ENCODE data around the gene PSMG3.

GRCh38 chr7:1608318-1608717 lies 38.5 kb upstream of the PSMG3 start:
- TF ChIP-seq, protein P1, sequence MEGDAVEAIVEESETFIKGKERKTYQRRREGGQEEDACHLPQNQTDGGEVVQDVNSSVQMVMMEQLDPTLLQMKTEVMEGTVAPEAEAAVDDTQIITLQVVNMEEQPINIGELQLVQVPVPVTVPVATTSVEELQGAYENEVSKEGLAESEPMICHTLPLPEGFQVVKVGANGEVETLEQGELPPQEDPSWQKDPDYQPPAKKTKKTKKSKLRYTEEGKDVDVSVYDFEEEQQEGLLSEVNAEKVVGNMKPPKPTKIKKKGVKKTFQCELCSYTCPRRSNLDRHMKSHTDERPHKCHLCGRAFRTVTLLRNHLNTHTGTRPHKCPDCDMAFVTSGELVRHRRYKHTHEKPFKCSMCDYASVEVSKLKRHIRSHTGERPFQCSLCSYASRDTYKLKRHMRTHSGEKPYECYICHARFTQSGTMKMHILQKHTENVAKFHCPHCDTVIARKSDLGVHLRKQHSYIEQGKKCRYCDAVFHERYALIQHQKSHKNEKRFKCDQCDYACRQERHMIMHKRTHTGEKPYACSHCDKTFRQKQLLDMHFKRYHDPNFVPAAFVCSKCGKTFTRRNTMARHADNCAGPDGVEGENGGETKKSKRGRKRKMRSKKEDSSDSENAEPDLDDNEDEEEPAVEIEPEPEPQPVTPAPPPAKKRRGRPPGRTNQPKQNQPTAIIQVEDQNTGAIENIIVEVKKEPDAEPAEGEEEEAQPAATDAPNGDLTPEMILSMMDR (IDR thresholded peaks at IDR 0.05), result no peak
- TF ChIP-seq POLR2A (IDR thresholded peaks at IDR 0.05; ENCODE audit: low read depth) (no peak), POLR2AphosphoS5 (IDR thresholded peaks at IDR 0.05) (no peak), EP300 (IDR thresholded peaks at IDR 0.05) (no peak)

Measured in esophagus muscularis mucosa (tissue), 4 donors.